C1 segment of cervical spinal cord (tissue), 14 donors: ENCODE data around the gene RPS6KA2.

Experiments
- DNase-seq, 14 donors: peaks; one replicate each; lab custom pipeline; 2025; lab: John Stamatoyannopoulos, UW

Gene RPS6KA2

GRCh38 chr6:166578536-166579236, 48.4 kb downstream of the RPS6KA2 start:
- DNase-seq: peak in 1 of 14 donors; percentile 87

- peak in 1 of 14 donors; percentile 93 for DNase-seq
Measured at GRCh38 chr6:166575205-166575604, 51.8 kb downstream of the RPS6KA2 start.

GRCh38 chr6:166573511-166574216, 53.4 kb downstream of the RPS6KA2 start:
- DNase-seq: no peak

- DNase-seq: no peak
Measured at GRCh38 chr6:166572370-166573261, 54.4 kb downstream of the RPS6KA2 start.

GRCh38 chr6:166570929-166571713, 55.9 kb downstream of the RPS6KA2 start:
- no peak for DNase-seq

- no peak for DNase-seq
Measured at GRCh38 chr6:166569206-166569605, 57.8 kb downstream of the RPS6KA2 start.

- DNase-seq: no peak
Measured at GRCh38 chr6:166567813-166568212, 59.2 kb downstream of the RPS6KA2 start.

GRCh38 chr6:166567107-166567506, 59.9 kb downstream of the RPS6KA2 start:
- DNase-seq: no peak

- no peak for DNase-seq
Measured at GRCh38 chr6:166566026-166567011, 60.7 kb downstream of the RPS6KA2 start.

- DNase-seq: no peak
Measured at GRCh38 chr6:166565084-166565967, 61.7 kb downstream of the RPS6KA2 start.

- peak in 1 of 14 donors; percentile 42 for DNase-seq
Measured at GRCh38 chr6:166563805-166564204, 63.2 kb downstream of the RPS6KA2 start.

GRCh38 chr6:166563200-166563599, 63.9 kb downstream of the RPS6KA2 start:
- DNase-seq: no peak

- DNase-seq: no peak
Measured at GRCh38 chr6:166562726-166563125, 64.3 kb downstream of the RPS6KA2 start.

- peak in 1 of 14 donors; percentile 42 for DNase-seq
Measured at GRCh38 chr6:166561771-166562359, 65.2 kb downstream of the RPS6KA2 start.

GRCh38 chr6:166560222-166560621, 66.8 kb downstream of the RPS6KA2 start:
- no peak for DNase-seq

GRCh38 chr6:166559662-166560061, 67.4 kb downstream of the RPS6KA2 start:
- no peak for DNase-seq

GRCh38 chr6:166559211-166559610, 67.8 kb downstream of the RPS6KA2 start:
- no peak for DNase-seq

- no peak for DNase-seq
Measured at GRCh38 chr6:166558156-166559005, 68.7 kb downstream of the RPS6KA2 start.
